ENCODE results near the gene HNRNPM.

Gene HNRNPM

DNA sequence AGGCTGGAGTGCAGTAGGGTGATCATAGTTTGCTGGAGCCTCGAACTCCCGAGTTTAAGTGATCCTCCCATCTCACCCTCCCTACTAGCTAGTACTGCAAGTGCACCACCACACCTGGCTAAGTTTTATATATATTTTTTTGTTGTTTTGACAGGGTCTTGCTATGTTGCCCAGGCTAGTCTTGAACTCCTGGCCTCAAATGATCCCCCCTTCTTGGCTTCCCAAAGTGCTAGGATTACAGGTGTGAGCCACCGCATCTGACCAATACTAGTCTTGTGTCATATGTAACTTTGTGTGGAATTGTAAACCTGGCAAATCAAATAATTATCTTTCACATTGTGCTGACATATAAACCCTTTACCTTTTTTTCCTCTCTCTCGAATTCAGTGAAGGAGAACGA, 10.2 kb downstream of the HNRNPM start:
- H3K4me3 ChIP-seq (ENCODE audit: low read length) = no peak overlapping the region
- no peak for DNase-seq (ENCODE audit: low read depth)
- TF ChIP-seq CTCF (conservative IDR thresholded peaks at IDR 0.05; ENCODE audit: low read depth, low read length) = no peak

GRCh38 chr19:8456064-8456463, 11.3 kb downstream of the HNRNPM start:
- H3K4me3 ChIP-seq (ENCODE audit: low read length) = no peak overlapping the region
- TF ChIP-seq CTCF (conservative IDR thresholded peaks at IDR 0.05; ENCODE audit: low read depth, low read length) = peak; percentile 31
- DNase-seq (ENCODE audit: low read depth) = no peak

GRCh38 chr19:8457209-8457608, 12.4 kb downstream of the HNRNPM start:
- TF ChIP-seq CTCF (conservative IDR thresholded peaks at IDR 0.05; ENCODE audit: low read depth, low read length) = no peak
- DNase-seq (ENCODE audit: low read depth) = no peak
- no peak overlapping the region for H3K4me3 ChIP-seq (ENCODE audit: low read length)

GRCh38 chr19:8457827-8458226, 13.1 kb downstream of the HNRNPM start:
- no peak overlapping the region for H3K4me3 ChIP-seq (ENCODE audit: low read length)
- TF ChIP-seq CTCF (conservative IDR thresholded peaks at IDR 0.05; ENCODE audit: low read depth, low read length) = no peak
- no peak for DNase-seq (ENCODE audit: low read depth)

DNA sequence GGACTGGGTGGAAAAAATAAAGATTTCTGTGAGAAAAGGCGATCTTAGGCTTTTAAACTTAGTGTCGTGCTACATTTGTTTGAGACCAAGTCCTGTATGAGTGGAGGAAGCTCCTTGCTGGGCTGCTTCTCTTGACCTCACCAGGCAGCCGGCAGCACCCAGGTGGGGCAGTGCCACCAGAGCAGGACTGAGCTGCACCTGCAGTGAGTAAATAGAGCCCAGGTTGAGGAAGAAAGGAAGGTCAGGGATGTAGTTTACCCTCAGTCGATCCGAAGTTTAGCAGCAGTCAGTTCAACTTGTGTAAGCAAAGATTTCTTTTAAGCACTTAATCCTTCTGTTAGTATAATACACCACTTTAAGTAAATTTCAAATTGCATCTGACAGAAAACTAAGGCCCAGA, 13.6 kb downstream of the HNRNPM start:
- TF ChIP-seq CTCF (conservative IDR thresholded peaks at IDR 0.05; ENCODE audit: low read depth, low read length) = no peak
- no peak overlapping the region for H3K4me3 ChIP-seq (ENCODE audit: low read length)
- no peak for DNase-seq (ENCODE audit: low read depth)

- no peak overlapping the region for H3K4me3 ChIP-seq (ENCODE audit: low read length)
- no peak for DNase-seq (ENCODE audit: low read depth)
- no peak for TF ChIP-seq CTCF (conservative IDR thresholded peaks at IDR 0.05; ENCODE audit: low read depth, low read length)
Measured at GRCh38 chr19:8459095-8459494, 14.3 kb downstream of the HNRNPM start.

GRCh38 chr19:8459520-8460270, 14.9 kb downstream of the HNRNPM start:
- H3K4me3 ChIP-seq (ENCODE audit: low read length) = no peak overlapping the region
- TF ChIP-seq CTCF (conservative IDR thresholded peaks at IDR 0.05; ENCODE audit: low read depth, low read length) = no peak
- peak; percentile 46 for DNase-seq (ENCODE audit: low read depth)

All from retinal pigment epithelial cell (primary cell).